ENCODE results near the gene SHCBP1L.

The SHCBP1L gene

DNA sequence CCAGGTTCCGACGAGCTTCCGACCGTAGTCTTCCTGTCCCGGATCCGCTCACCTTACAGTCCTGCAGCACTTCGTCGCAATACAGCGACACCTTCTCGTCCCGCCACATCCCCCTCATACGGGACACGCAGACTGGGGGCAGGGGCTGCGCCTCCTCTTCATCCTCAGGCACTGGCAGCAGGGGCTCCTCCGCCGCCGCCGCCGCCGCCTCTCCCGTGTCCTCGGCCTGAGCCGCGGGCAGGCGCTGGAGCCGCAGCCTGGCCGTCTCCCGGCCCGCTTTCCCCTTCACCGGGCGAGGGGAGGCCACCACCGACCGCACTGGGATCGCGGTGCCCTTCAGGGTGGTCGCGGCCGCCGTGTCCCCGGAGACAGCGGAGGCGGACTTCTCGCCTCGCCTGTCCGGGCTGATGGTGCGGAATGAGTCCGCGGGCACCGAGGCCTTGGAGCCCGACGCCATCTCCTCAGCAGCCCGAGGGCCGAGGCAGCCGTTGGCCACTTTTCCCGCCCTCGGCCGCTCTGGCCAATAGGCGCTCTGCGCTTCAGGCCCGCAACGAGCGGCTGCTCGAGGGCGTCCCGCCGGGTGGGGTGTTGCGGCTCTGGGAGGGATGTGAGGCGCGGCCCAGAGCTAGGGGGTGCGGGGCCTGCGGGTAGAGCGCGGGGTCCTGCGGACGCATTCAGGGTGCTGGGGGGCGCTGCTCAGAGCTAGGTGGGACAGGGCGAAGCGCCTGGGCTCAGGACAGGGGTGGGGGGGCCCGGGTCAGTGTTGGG is at the start of gene SHCBP1L:
SHCBP1L (minus strand) TSS at position 490 of the 768 bp plus-strand sequence; CDS start at position 457, 33 bp downstream.
- no peak for DNase-seq (ENCODE audit: low read depth in 2 of 2)

DNA sequence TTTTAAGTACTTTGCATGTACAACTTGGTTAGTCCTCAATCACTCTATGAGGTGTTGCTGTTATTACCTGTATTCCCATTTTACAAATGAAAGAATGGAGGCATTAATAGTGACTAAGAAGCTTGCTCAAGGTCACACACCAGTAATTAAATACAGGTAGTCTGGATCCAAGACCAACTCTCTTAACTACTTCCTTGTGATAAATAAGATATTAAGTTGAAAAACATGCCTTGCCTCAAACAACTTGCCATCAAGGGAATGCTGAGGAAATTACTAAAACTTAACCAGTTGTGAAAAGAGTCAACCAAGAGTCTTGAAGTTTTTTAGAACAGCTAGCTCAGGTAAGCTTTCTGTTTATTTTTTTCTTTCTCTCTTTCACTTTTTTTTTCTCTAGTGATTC is 49.3 kb upstream of the SHCBP1L start:
- DNase-seq (ENCODE audit: low read depth in 2 of 2), result no peak

DNA sequence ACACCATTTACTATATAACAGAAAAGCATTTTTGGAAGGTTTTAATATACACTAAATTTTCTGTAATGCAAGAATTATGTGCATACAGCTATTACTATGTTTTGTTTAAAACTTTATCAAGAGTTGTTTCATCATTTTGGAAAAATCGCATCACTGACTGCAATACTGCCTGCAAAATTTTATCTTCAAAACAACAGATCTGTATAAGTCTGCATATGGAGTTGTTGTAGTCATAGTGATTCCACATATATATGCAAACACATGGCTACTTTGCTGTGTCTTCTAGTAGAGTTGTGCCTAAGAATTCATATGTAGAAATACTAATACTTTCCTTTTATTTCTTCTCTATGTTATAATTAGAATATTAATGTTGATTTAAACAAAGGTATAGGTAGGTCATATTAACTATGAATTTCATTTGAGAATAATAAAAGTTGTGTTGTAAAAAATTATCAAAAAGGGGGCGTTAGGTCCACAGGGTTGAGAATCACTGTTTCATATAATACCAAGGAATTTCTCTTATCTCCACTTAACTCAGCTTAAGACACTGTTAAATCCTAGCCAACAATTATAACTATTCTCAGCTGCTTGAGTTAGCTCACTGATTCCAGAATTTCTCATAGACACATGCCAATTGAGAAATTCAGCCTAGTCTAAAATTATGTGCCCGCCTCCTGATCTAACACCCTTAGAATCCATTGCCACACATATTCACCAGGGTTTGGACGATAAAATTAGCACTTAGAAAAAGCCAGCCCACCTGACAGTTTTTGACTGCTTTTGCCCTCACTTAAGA is 47.4 kb upstream of the SHCBP1L start:
- DNase-seq (ENCODE audit: low read depth in 2 of 2), result no peak

DNA sequence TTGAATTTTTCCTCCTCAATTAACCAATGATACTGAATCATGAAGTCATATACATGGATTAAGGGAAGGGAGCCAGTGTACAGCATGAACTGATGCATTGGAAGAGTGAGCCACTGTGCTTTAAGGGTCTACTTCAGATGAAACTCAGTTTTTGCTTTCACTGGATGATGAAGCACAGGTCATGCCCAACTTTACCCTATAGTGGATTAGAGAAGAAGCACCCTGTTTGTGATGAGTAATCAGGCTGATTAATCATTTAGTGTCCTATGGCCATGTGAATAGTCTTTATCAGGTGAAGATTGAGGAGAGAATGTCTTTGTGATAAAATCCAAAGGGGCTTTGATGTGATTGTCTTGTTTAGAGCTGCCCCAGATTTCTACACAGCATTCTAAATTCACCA is 45.5 kb upstream of the SHCBP1L start:
- DNase-seq (ENCODE audit: low read depth in 2 of 2), result no peak

DNA sequence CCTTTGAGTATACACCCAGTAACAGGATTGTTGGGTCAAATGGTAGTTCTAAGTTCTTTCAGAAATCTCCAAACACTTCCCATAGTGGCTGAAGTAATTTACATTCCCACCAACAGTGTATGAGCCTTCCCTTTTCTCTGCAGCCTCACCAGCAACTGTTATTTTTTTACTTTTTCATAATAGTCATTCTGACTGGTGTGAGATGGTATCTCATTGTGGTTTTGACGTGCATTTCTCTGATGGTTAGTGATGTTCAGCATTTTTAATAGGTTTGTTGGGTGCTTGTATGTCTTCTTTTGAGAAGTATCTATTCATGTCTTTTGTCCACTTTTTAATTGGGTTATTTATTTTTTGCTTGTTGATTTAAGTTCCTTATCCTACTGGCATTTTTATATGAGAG is 43.9 kb upstream of the SHCBP1L start:
- DNase-seq (ENCODE audit: low read depth in 2 of 2), result no peak

DNA sequence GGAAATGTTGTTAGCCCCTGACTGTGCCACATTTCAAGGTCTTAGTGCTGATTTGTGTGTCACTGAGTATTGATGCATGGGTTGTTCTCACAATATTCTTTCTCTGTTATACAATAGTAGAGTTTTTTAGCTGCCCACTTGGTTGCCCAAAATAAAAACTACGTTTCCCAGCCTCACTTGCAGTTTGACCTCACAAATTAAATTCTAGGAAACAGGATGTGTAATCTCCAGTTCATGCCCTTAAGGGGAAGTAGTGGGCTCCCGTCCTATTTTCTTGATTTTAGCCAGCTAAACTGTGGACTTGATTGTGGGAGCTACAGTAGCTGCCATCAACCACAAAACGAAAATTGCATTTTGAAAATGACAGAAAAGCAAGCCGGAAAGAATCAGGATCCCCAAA is 42.9 kb upstream of the SHCBP1L start:
- no peak for DNase-seq (ENCODE audit: low read depth in 2 of 2)

DNA sequence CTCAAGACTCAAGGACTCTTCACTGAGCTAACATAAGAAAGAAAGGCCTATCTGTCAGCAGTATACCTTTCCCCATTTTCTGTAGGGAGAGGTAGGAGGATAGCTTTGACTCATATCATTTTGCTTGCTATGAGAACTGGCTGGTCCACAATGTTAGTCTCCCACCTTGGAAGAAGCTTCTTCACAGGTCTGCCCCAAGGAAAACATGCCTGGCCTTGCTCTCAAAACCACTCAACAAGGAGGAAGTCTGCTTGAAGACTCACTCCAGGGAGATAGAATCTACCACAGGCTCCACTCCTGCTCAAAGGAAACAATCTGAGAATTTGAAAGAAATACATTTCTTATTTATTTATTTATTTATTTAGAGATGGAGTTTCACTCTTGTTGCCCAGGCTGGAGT is 40.8 kb upstream of the SHCBP1L start:
- DNase-seq (ENCODE audit: low read depth in 2 of 2), result no peak

DNA sequence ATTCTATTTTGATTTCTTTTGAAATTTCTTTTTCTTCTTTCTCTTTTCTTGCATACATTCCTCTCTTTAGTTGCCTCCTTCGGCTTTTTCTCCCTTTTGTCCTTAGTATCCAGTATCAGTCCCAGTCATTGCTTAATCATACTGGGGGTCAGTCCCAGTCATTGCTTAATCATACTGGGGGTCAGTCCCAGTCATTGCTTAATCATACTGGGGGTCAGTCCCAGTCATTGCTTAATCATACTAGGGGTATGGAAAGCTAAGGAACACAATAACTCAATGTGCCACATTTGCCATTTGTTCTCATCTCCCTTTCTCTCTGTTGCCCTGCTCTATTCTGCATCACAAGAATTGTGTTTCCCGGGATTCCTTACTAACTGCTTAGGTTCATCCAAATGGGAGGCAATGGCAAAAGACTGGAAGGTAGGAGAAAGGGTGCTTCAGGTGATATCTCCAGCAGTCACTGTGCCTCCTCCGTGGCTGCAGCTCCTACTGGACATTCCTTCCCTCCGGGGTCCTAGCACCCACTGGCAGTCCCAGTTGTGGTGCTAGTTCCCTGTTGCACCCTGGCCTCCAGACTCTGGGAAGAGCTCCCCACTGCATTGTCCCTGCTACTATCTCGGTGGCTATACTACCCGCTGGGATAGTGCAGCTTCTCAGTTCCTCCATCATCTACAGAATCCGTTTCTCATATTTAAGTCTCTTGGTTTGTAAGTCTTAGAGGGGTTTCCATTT is 37.6 kb upstream of the SHCBP1L start:
- DNase-seq (ENCODE audit: low read depth in 2 of 2), result no peak

DNA sequence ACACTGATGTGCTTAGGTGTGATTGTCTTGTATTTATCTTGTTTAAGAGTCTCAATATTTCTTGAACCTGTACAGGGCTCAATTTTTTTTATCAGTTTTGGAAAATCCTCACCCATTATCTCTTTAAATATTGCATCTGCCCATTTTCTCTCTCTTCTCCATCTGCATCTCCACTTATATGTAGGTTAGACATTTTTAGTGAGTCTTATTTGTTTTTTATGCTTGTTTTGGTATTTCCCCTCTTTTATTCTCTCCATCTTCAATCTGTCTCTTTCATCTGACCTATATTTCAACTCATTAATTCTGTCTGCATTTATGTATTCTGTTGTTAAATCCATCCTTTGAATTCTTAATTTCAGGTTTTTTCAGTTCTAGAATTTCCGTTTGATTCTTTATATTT is 32.9 kb upstream of the SHCBP1L start:
- DNase-seq (ENCODE audit: low read depth in 2 of 2), result no peak

DNA sequence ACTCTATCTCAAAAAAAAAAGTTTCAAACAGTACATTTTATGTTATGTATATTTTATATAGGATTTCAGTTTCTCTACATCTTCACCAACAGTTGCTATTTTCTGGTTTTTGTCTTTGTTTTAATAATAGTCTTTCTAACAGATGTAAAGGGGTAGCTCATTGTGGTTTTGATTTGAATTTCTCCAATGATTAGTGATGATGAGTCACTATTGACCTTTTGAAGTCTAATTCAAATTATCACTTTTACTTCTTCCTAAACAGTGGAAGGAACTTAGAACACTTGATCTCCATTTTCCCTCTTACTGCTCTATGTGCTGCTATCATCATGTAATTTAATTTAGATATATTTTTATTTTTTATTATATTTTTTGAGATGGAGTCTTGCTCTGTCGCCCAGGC is 31.7 kb upstream of the SHCBP1L start:
- no peak for DNase-seq (ENCODE audit: low read depth in 2 of 2)

DNA sequence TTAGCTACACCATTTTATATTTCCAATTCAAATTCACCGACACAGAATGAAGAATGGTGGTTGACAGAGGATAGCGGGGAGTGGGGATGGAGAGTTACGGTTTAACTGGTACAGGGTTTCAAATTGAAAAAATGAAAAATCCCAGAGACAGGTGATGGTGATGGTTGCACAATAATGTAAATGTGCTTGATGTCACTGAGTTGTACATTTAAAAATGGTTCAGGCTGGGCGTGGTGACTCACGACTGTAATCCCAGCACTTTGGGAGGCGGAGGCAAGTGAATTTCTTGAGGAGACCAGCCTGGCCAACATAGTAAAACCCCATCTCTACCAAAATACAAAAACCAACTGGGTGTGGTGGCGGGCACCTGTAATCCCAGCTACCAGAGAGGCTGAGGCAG is 31.2 kb upstream of the SHCBP1L start:
- DNase-seq (ENCODE audit: low read depth in 2 of 2), result no peak

DNA sequence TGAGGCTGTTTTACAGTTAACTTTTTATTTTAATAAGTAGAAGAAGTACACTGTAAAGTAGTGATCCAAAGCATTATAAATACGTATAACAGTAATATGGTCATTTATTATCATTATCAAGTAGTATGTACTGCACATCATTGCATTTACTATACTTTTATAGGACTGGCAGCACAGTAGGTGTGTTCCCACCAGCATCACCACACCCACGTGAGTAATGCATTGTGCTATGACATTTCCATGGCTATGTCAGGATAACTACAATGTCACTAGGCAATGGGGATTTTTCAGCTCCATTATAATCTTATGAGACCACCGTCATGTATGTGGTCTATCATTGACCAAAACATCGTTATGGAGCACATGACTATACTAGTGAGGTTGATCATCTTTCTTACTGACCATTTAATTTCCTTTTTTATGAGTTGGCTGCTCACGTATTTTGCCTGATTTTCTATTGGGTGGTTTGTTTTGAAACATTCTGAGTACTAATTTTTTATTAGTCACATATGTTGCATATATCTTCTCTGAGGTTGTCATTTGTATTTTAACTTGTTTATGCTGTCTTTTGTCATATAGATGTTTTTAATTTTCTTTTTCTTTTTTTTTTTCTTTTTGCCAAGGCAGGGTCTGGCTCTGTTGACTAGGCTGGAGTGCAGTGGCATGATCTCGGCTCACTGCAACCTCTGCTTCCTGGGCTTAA is 25.3 kb upstream of the SHCBP1L start:
- no peak for DNase-seq (ENCODE audit: low read depth in 2 of 2)

DNA sequence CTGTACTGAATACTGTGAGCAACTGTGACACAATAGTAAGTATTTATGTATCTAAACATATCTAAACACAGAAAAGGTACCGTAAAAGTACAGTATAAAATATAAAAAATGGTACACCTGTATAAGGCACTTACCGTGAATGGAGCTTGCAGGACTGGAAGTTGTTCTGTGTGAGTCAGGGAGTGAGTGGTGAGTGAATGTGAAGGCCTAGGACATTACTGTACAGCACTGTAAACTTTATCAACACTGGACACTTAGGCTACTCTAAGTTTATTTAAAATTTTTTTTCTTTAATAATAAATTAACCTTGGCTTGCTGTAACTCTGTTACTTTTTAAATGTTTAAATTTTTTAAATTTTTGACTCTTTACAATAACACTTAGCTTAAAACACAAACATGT is 24.5 kb upstream of the SHCBP1L start:
- no peak for DNase-seq (ENCODE audit: low read depth in 2 of 2)

DNA sequence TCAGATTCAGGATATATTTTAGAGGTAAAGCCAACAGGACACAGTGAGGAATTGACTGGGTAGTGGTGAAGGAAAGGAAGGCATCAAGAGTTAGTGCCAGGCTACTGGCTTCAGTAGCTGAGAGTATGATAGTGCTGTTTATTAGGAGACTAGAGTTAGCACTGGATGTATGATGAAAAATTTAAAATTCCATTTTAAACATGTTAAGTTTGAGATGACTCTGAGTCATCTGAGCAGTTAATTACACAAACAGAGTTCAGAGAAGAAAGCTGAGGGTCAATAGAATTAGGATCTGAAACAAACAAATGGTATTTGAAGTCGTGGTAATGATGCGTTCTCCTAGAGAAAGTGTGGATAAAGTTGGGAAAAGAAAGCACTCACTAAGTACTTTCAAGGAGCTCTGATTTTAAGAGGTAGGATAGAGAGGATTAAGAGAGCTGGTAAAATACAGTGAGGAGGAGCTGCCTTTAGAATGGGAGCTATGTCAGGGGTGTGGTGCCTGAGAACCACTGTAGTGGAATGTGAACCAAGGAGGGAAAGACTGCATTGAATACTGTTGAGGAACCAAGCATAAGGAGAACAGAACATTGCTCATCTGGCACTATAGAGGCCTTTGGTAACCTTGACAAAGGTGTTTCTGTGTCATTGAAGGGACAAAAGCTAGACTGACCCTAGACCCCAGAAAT is 21.7 kb upstream of the SHCBP1L start:
- DNase-seq (ENCODE audit: low read depth in 2 of 2), result no peak

DNA sequence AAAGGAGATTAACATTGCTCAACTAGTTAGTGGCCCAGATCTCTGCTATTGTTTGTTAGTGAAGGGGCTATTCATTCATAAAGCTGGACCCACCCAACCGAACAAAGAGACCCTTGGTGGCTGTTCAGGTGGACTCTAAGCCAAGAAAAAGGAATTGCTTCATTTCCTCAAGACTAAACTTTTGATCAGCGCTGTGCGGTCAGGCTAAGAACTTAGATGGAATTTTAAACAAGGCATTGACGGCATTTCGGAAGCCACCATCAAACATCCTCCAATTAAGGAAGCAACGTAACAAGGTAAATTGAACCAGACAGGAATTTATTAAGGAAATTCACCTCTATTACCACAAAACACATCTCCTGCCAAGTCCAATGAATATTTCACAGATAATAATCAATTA is 19.9 kb upstream of the SHCBP1L start:
- DNase-seq (ENCODE audit: low read depth in 2 of 2), result no peak

DNA sequence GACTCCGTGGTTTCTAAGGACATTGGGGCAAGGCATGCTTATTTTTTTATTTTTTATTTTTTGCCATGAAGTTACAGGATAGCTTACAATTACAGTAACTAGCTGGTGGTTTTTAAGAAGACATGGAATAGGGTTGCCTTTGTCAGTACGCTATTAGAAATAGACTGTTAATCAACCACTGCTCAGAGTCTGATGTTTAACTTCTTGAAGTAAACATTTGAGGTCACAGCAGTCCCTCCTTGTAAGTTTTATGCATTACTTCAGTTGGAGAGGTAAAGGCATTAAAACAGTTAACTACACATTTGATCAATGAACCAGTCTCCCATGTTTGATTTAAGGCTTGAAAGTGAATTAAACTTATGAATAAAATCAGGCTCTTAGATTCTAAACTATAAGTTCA is 19.3 kb upstream of the SHCBP1L start:
- no peak for DNase-seq (ENCODE audit: low read depth in 2 of 2)

DNA sequence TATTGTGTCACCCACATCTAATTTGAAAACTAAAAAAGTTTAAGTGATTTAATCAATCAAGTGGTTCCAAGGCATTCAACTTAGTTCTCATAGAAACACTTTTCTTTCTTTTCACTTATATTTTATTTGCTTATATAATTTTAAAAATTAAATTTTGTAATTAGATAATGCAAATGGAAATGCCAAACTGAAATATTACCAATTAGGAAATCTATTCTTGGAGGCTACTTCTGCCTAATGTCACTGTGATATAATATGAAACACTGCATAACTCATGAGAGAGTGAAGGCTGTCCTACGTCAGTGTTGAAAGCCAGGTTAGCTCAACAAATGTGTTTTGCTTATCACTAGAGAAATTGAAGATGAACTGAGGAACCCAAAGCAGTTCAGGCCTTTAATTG is 18.3 kb upstream of the SHCBP1L start:
- no peak for DNase-seq (ENCODE audit: low read depth in 2 of 2)

DNA sequence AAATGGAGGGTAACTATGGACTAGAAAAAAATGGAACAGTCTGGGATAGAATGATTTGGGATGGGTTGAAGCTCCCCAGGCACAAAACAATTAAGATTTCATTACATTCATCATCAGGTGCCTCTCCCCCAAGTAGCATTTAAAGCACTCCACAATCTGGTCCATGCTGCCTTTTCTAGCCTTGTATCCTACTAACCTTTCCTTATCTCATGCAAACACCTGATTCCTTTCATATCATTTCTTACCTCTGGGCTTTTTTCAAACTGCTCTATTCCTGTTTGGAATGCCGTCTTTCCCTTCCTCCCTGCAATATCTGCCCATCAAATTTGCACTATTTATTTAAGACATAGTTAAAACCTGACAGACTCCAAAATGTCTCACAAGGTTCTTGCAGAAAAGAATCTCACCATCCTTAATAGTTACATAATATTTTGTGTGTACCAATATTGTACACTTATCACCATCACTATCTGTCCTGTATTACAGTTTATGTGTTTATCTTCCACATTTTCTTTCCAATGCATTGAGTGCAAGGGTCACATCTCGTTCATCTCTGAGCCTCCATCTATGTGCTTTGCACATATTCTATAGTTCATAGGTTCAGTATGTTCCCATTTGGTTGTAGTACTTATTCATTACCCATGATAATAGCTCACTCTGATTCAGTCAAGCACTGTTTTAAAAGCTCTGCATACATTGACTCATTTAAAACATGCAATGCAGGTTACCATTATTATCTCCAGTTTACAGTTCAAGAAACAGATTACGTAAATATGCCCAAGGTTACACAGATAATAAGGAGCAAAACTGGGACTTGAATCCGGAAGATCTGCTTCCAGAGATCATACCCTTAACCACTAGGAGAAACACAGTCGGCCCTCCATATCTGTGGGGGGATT is 16.1 kb upstream of the SHCBP1L start:
- no peak for DNase-seq (ENCODE audit: low read depth in 2 of 2)

DNA sequence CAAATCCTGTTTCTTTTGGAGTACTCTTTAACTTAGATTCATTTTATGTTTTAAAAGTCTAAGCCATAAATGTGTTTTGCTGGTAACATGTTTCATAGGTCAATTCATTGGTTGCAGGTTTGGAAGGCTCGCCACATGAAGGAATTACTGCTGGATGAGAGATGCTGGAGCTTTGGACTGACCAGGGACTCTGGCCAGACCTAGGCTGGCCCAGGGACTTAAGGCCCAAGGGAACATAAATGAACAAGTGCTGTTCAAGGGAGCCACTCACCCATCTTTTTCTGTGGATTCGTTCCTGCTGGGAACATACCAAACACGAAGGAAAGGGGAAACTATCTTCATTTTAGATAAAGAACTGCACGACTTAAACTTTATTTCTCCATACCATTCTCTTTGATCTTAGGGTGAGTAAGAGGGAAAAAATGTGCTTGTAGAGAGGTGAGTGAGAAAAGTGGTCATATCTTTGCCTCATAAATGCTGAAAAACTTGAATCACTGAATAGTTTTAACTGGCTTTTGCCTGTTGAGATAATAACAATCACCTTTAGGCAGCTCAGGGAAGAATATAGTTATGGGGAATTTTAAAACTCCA is 15.3 kb upstream of the SHCBP1L start:
- DNase-seq (ENCODE audit: low read depth in 2 of 2), result no peak

DNA sequence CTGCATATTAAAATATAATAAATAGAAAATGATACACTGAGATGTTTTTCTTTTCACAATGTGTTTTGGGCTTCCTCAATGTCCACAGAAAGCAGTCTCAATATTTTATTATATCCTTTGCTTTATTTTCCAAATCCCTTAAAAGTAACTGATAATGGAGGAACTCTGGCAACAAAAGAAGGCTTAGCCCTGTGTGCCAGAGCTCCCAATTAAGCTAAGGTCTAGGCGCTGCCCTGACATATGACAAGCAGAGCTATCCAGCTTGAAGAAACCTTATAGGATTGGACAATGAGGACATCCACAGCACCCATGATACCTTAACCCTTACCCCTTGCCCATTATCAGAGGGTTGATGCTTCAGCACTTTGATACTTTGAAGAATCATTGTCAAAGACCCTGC is 12.9 kb upstream of the SHCBP1L start:
- no peak for DNase-seq (ENCODE audit: low read depth in 2 of 2)

Measured in stimulated activated CD4-positive, alpha-beta T cell treated with anti-CD3 and anti-CD28 coated beads, Interleukin-1b, Interleukin-23, amount 100 ng/mL, for 4 hours (primary cell).